HG02798 (cell line): ENCODE measurements around the gene NOTCH1.

Source experiments
- ATAC-seq: cut with Tn5 transposase; IDR thresholded peaks from one replicate; pipeline ENCODE4 v1.9.1; 2021; ENCODE audit warnings: mild to moderate bottlenecking; ENCODE audit not compliant: unreplicated experiment, poor library complexity

The NOTCH1 gene

GRCh38 chr9:136545965-136546696 lies at the start of gene NOTCH1:
Gene NOTCH1, minus strand, starts transcription at chr9:136546048. Its CDS starts 262 bp downstream, at chr9:136545786.
- peak; percentile 77 for ATAC-seq

GRCh38 chr9:136594492-136594891 lies 48.6 kb upstream of the NOTCH1 start:
- ATAC-seq, result no peak

GRCh38 chr9:136593581-136593980 lies 47.7 kb upstream of the NOTCH1 start:
- no peak for ATAC-seq

GRCh38 chr9:136592666-136593065 lies 46.8 kb upstream of the NOTCH1 start:
- ATAC-seq, result no peak

- no peak for ATAC-seq
These were observed 45.2 kb upstream of the NOTCH1 start for GRCh38 chr9:136590821-136591752.

- no peak for ATAC-seq
These were observed 44.2 kb upstream of the NOTCH1 start for GRCh38 chr9:136589766-136590763.

- ATAC-seq, result no peak
These were observed 43.0 kb upstream of the NOTCH1 start for GRCh38 chr9:136588663-136589464.

GRCh38 chr9:136587944-136588662 lies 42.3 kb upstream of the NOTCH1 start:
- ATAC-seq, result no peak

- ATAC-seq, result no peak
These were observed 41.5 kb upstream of the NOTCH1 start for GRCh38 chr9:136587145-136587943.

- ATAC-seq, result no peak
These were observed 40.6 kb upstream of the NOTCH1 start for GRCh38 chr9:136586391-136586953.

- no peak for ATAC-seq
These were observed 39.8 kb upstream of the NOTCH1 start for GRCh38 chr9:136585531-136586120.

- ATAC-seq, result no peak
These were observed 39.1 kb upstream of the NOTCH1 start for GRCh38 chr9:136584934-136585333.

- no peak for ATAC-seq
These were observed 38.6 kb upstream of the NOTCH1 start for GRCh38 chr9:136584401-136584932.

- no peak for ATAC-seq
These were observed 37.3 kb upstream of the NOTCH1 start for GRCh38 chr9:136582977-136583735.

GRCh38 chr9:136581614-136582447 lies 36.0 kb upstream of the NOTCH1 start:
- no peak for ATAC-seq
